OCI-LY1 (cell line): ENCODE measurements around the gene CPA3.

Source experiments
- H2AFZ ChIP-seq: fragments of 200-600 bp; sonication (generic), shearing (Covaris generic); 2 replicates; pipeline ENCODE4 v1.6.0; 2014; ENCODE audit warnings: antibody characterized with exemption, mild to moderate bottlenecking, low read length
- H3F3A ChIP-seq: fragments of 200-600 bp; sonication (generic), shearing (Covaris generic); 2 replicates; pipeline ENCODE4 v1.6.0; 2014; ENCODE audit warnings: mild to moderate bottlenecking, antibody characterized with exemption, low read length, moderate library complexity; ENCODE audit not compliant: insufficient read depth
- H3K27ac ChIP-seq: fragments of 200-600 bp; sonication (generic); 2 replicates; pipeline ENCODE4 v1.5.1; 2014; ENCODE audit warnings: low read length, mixed run types, mild to moderate bottlenecking, low read depth; ENCODE audit not compliant: poor library complexity, severe bottlenecking
- H3K27me3 ChIP-seq: fragments of 200-600 bp; sonication (generic); 2 replicates; pipeline ENCODE4 v1.6.0; 2014; ENCODE audit warnings: antibody characterized with exemption, mild to moderate bottlenecking, low read length, moderate library complexity; ENCODE audit not compliant: insufficient read depth
- H3K36me3 ChIP-seq: fragments of 200-600 bp; sonication (generic); 2 replicates; pipeline ENCODE4 v1.6.1; 2014; ENCODE audit warnings: mild to moderate bottlenecking, antibody characterized with exemption, low read length, moderate library complexity, mixed read lengths; ENCODE audit not compliant: insufficient read depth
- H3K4me1 ChIP-seq: fragments of 200-600 bp; sonication (generic); 2 replicates; pipeline ENCODE4 v1.5.1; 2014; ENCODE audit warnings: mild to moderate bottlenecking, low read length, moderate library complexity; ENCODE audit not compliant: insufficient read depth, severe bottlenecking
- H3K4me2 ChIP-seq: fragments of 200-600 bp; sonication (generic), shearing (Covaris generic); 2 replicates; pipeline ENCODE4 v1.6.1; 2014; ENCODE audit warnings: low read length
- H3K4me3 ChIP-seq: fragments of 200-600 bp; sonication (generic); 2 replicates; pipeline ENCODE4 v1.5.1; 2014; ENCODE audit warnings: low read length, low read depth, mild to moderate bottlenecking, mixed read lengths; ENCODE audit not compliant: poor library complexity, severe bottlenecking
- H3K79me2 ChIP-seq: fragments of 200-600 bp; shearing (Covaris generic); 2 replicates; pipeline ENCODE4 v1.6.1; 2016; ENCODE audit warnings: mixed run types, low read length, mixed read lengths; ENCODE audit not compliant: insufficient read depth
- H3K9ac ChIP-seq: fragments of 200-600 bp; sonication (generic), shearing (Covaris generic); 2 replicates; pipeline ENCODE4 v1.6.1; 2014; ENCODE audit warnings: mild to moderate bottlenecking, low read length, mixed read lengths
- H3K9me2 ChIP-seq: fragments of 200-600 bp; sonication (generic), shearing (Covaris generic); 2 replicates; pipeline ENCODE4 v1.6.1; 2014; ENCODE audit warnings: low read depth, mild to moderate bottlenecking, low read length, mixed read lengths
- H3K9me3 ChIP-seq: fragments of 200-600 bp; shearing (Covaris generic); 2 replicates; pipeline ENCODE4 v1.6.1; 2014; ENCODE audit warnings: low read length, mixed read lengths
- H4K20me1 ChIP-seq: fragments of 200-600 bp; sonication (generic), shearing (Covaris generic); 2 replicates; pipeline ENCODE4 v1.6.0; 2016; ENCODE audit warnings: mild to moderate bottlenecking, low read length; ENCODE audit not compliant: insufficient read depth
- CTCF ChIP-seq: fragments of 200-600 bp; sonication (generic), shearing (Covaris generic); IDR thresholded peaks from 2 replicates; pipeline ENCODE4 v1.5.1; 2017; ENCODE audit warnings: mild to moderate bottlenecking, antibody characterized with exemption, low read length, moderate library complexity, mixed read lengths
- EZH2 ChIP-seq: fragments of 200-600 bp; sonication (generic), shearing (Covaris generic); IDR thresholded peaks from 2 replicates; pipeline ENCODE4 v1.8.0; 2017; ENCODE audit warnings: borderline replicate concordance, mixed run types, mild to moderate bottlenecking, antibody characterized with exemption, low read length, moderate library complexity, mixed read lengths

The CPA3 gene

GRCh38 chr3:148906667-148907066, 41.6 kb downstream of the CPA3 start:
- no peaks in the 10 kb centered on the region for H3K9me2 ChIP-seq
- TF ChIP-seq CTCF: no peak
- TF ChIP-seq EZH2: no peak
- H3K36me3 ChIP-seq: no peaks in the 10 kb centered on the region
- no peak overlapping the region for H3K4me3 ChIP-seq
- no peaks in the 10 kb centered on the region for H3K4me1 ChIP-seq
- H2AFZ ChIP-seq: no peak overlapping the region
- no peaks in the 10 kb centered on the region for H3K27me3 ChIP-seq
- no peak overlapping the region for H3K9ac ChIP-seq
- H3K9me3 ChIP-seq: no peaks in the 10 kb centered on the region
- H3F3A ChIP-seq: no peaks in the 10 kb centered on the region
- H3K79me2 ChIP-seq: no peaks in the 10 kb centered on the region
- H4K20me1 ChIP-seq: no peaks in the 10 kb centered on the region; the same call in 1 of the 2 replicates
- H3K27ac ChIP-seq: no peak overlapping the region
- H3K4me2 ChIP-seq: no peak overlapping the region

GRCh38 chr3:148911173-148911572, 46.1 kb downstream of the CPA3 start:
- H3K9me3 ChIP-seq: no peaks in the 10 kb centered on the region
- no peak overlapping the region for H2AFZ ChIP-seq
- H3K4me2 ChIP-seq: no peak overlapping the region
- no peaks in the 10 kb centered on the region for H3K36me3 ChIP-seq
- no peaks in the 10 kb centered on the region for H3K9me2 ChIP-seq
- no peaks in the 10 kb centered on the region for H4K20me1 ChIP-seq
- no peaks in the 10 kb centered on the region for H3K4me1 ChIP-seq
- no peaks in the 10 kb centered on the region for H3K79me2 ChIP-seq
- no peak for TF ChIP-seq EZH2
- TF ChIP-seq CTCF: no peak
- no peak overlapping the region for H3K27ac ChIP-seq
- H3K27me3 ChIP-seq: no peaks in the 10 kb centered on the region
- no peaks in the 10 kb centered on the region for H3F3A ChIP-seq
- no peak overlapping the region for H3K9ac ChIP-seq
- H3K4me3 ChIP-seq: no peak overlapping the region

- no peak overlapping the region for H2AFZ ChIP-seq
Measured at GRCh38 chr3:148911592-148911991, 46.5 kb downstream of the CPA3 start.

More at GRCh38 chr3:148911592-148911991, 46.5 kb downstream of the CPA3 start:
- Histone ChIP-seq H3K27me3 (no peaks in the 10 kb centered on the region), H3K4me2 (no peak overlapping the region), H3K9ac (no peak overlapping the region), H3K79me2 (no peaks in the 10 kb centered on the region), H3K9me2 (no peaks in the 10 kb centered on the region), H3K9me3 (no peaks in the 10 kb centered on the region), H3K4me3 (no peak overlapping the region), H3K27ac (no peak overlapping the region), H3K36me3 (no peaks in the 10 kb centered on the region), H3F3A (no peaks in the 10 kb centered on the region), H3K4me1 (no peaks in the 10 kb centered on the region), H4K20me1 (no peaks in the 10 kb centered on the region)
- no peak for TF ChIP-seq CTCF
- TF ChIP-seq EZH2: no peak
